ENCODE measurements around the gene LHX2. TPM values are rescaled to one million over a fixed set of nuclear protein-coding genes. Genes with fewer than 3 reads are reported as not detected.
A peak's percentile ranks its signal among the peaks of the same experiment; 100 is the strongest.

Gene LHX2
- total RNA-seq, 1 experiment from 2014 or later: not detected

DNA sequence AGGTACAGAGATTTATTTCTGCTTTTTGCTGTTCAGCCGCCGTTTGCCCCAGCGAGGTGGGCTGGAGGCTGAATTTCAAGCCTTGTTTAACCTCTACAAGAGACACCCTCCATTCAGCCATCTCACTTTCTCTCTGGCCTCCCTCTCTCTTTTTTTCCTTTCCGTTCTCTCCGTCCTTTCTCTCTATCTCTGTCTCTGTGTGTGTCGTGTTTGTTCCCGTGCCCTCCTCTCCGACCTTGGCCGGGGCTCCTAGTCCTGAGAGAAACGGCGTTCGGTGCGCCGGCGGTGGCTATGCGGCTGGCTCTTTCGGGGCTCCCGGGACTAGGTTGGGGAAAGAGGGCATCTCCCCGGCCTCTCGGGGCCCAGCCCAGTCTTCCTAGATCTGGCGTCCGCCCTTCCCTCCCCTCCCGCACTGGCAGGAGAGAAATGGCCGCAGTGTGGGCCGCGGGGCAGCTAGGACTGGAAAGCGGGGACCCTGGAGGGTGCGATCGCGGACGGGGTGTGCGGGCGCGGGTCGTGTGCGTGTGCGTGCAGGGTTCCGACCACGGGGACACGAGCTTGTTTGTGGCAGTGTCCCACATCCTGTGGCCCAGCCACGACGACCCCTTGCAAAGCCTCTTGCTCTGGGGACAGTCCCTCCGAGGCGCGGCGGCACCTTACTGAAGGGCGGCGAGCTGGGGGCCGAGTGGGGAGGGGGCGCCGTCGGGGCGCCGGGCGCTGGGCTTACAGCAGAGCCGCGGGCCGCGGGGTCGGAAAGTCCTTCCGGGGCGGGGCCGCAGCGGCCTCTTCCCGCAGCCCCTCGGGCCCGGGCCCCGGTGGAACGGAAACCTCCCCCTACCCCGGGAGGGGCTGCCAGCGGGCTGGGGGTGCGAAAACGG, 5.7 kb downstream of the LHX2 start:
- Mint-ChIP-seq H3K36me3 (ENCODE audit: insufficient read depth in 1 of 3, low read depth in 3 of 3) (peaks cover 0 to 2% (median 0%) of the 10 kb centered on the region in 3 experiments; a peak in 4 of 7 replicates), H3K27ac (no peak overlapping the region), H3K27me3 (ENCODE audit: low read depth) (peaks cover 99% of the 10 kb centered on the region), H3K4me3 (peak overlapping the region; percentile 38 to 77), H3K9me3 (peaks cover 0 to 2% of the 10 kb centered on the region in 2 experiments; a peak in 2 of 5 replicates), H3K4me1 (peaks cover 34 to 63% of the 10 kb centered on the region in 2 experiments)
- H3K23ac ChIP-seq (ENCODE audit: insufficient read length, low read depth, low read length): no peak overlapping the region
- H3K56ac ChIP-seq (ENCODE audit: insufficient read length, low read depth, low read length): no peak overlapping the region
- no peak overlapping the region for H2BK5ac ChIP-seq (ENCODE audit: insufficient read length, low read length)
- H2BK120ac ChIP-seq (ENCODE audit: low read depth, low read length, poor library complexity, severe bottlenecking): no peak overlapping the region
- WGBS (ENCODE audit: extremely low coverage, insufficient read length, low lambda C conversion rate): no CpG with 5 or more reads among the region's 73 CpGs
- peaks cover 9% of the 10 kb centered on the region for H3K23me2 ChIP-seq (ENCODE audit: insufficient read length, low read depth, low read length, poor library complexity, severe bottlenecking)
- no peak overlapping the region for H3K4ac ChIP-seq (ENCODE audit: low read depth, low read length)
- no peak overlapping the region for H3K18ac ChIP-seq (ENCODE audit: insufficient read length, low read depth, low read length)
- no peaks in the 10 kb centered on the region for H3K9me3 ChIP-seq (ENCODE audit: control insufficient read depth, low read depth, low read length)
- H3K14ac ChIP-seq (ENCODE audit: insufficient read depth, low read length): no peak overlapping the region
- H3K4me2 ChIP-seq (ENCODE audit: insufficient read depth, insufficient read length, low read length): peak overlapping the region; percentile 68
- H3K9ac ChIP-seq (ENCODE audit: extremely low read depth, insufficient read length, low read length): no peak overlapping the region
- H4K91ac ChIP-seq (ENCODE audit: insufficient read length, low read depth, low read length): no peak overlapping the region
- no peak overlapping the region for H2BK20ac ChIP-seq (ENCODE audit: low read depth, low read length, poor library complexity, severe bottlenecking)
- H3K79me1 ChIP-seq (ENCODE audit: insufficient read depth, low read depth, low read length, poor library complexity, severe bottlenecking): no peaks in the 10 kb centered on the region
- no peak overlapping the region for H3T11ph ChIP-seq (ENCODE audit: low read length)
- H2BK12ac ChIP-seq (ENCODE audit: insufficient read length, low read depth, low read length): no peak overlapping the region
- no peak overlapping the region for H2BK15ac ChIP-seq (ENCODE audit: low read depth, low read length)
- no peak overlapping the region for H2AFZ ChIP-seq (ENCODE audit: low read length)
- H3K79me2 ChIP-seq (ENCODE audit: insufficient read depth, low read length): no peaks in the 10 kb centered on the region
- H4K20me1 ChIP-seq (ENCODE audit: control insufficient read depth, insufficient read depth, insufficient read length): peaks cover 3% of the 10 kb centered on the region
- H3K4me1 ChIP-seq (ENCODE audit: insufficient read depth, low read length): no peaks in the 10 kb centered on the region
- TF ChIP-seq, protein P1, sequence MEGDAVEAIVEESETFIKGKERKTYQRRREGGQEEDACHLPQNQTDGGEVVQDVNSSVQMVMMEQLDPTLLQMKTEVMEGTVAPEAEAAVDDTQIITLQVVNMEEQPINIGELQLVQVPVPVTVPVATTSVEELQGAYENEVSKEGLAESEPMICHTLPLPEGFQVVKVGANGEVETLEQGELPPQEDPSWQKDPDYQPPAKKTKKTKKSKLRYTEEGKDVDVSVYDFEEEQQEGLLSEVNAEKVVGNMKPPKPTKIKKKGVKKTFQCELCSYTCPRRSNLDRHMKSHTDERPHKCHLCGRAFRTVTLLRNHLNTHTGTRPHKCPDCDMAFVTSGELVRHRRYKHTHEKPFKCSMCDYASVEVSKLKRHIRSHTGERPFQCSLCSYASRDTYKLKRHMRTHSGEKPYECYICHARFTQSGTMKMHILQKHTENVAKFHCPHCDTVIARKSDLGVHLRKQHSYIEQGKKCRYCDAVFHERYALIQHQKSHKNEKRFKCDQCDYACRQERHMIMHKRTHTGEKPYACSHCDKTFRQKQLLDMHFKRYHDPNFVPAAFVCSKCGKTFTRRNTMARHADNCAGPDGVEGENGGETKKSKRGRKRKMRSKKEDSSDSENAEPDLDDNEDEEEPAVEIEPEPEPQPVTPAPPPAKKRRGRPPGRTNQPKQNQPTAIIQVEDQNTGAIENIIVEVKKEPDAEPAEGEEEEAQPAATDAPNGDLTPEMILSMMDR (conservative IDR thresholded peaks at IDR 0.05): no peak
- no peak overlapping the region for H3K27ac ChIP-seq (ENCODE audit: insufficient read length, low read depth, low read length)
- DNase-seq: no peak
- no peak overlapping the region for H4K8ac ChIP-seq (replicated peaks; ENCODE audit: insufficient read length, low read depth, low read length)
- H4K5ac ChIP-seq (ENCODE audit: insufficient read length, low read depth, low read length): no peak overlapping the region
- H3K27me3 ChIP-seq (ENCODE audit: insufficient read depth, low read length): peaks cover 80% of the 10 kb centered on the region
- H2AK5ac ChIP-seq (ENCODE audit: insufficient read length, low read length): no peak overlapping the region

Data from H9 (cell line).